Activated B cell treated with CpG ODN at 0.5 μM for 24 hours (primary cell): ENCODE data around the gene OLFML2A. TPM values are rescaled to one million over a fixed set of nuclear protein-coding genes. Genes with fewer than 3 reads are reported as not detected.

Source experiments
- ATAC-seq: fragments of 200-7000 bp; cut with Tn5 transposase; one replicate; pipeline ENCODE4 v1.10.0; 2021; ENCODE audit warnings: low read depth, mild to moderate bottlenecking, moderate library complexity
- CTCF ChIA-PET: fragments of 350-600 bp; sonication (Branson Sonifier 250); formaldehyde crosslinking; loops from one replicate; lab custom pipeline; 2021; ENCODE audit warnings: antibody characterized with exemption; lab: Charles Lee
- POLR2A ChIA-PET: fragments of 350-600 bp; sonication (Branson Sonifier 250); formaldehyde crosslinking; loops from one replicate; lab custom pipeline; 2021; ENCODE audit warnings: antibody characterized with exemption; lab: Charles Lee
- DNase-seq: peaks from one replicate; pipeline ENCODE4 v3.0.0; 2022
- H3K27ac Mint-ChIP-seq: one replicate; pipeline ENCODE4 v1.8.0; 2020; ENCODE audit warnings: mixed read lengths
- H3K27me3 Mint-ChIP-seq: one replicate; pipeline ENCODE4 v1.8.0; 2021; ENCODE audit warnings: mixed read lengths
- H3K36me3 Mint-ChIP-seq: one replicate; pipeline ENCODE4 v1.8.0; 2021; ENCODE audit warnings: low read depth, mixed read lengths
- H3K4me1 Mint-ChIP-seq: one replicate; pipeline ENCODE4 v1.8.0; 2021; ENCODE audit warnings: mixed read lengths
- H3K4me3 Mint-ChIP-seq: one replicate; pipeline ENCODE4 v1.8.0; 2020; ENCODE audit warnings: mild to moderate bottlenecking, mixed read lengths
- H3K9me3 Mint-ChIP-seq: one replicate; pipeline ENCODE4 v1.8.0; 2020; ENCODE audit warnings: mixed read lengths
- CTCF ChIP-seq: fragments of 200-600 bp; IDR thresholded peaks from one replicate; pipeline ENCODE4 v1.8.0; 2022; ENCODE audit warnings: antibody characterized with exemption, mild to moderate bottlenecking
- intact Hi-C: fragments of 100-400 bp; cut with micrococcal nuclease; formaldehyde crosslinking; loops from one replicate; pipeline ENCODE4 v1.15.1; 2024
- total RNA-seq: library from RNA; stranded (reverse); gene quantifications from 2 replicates; pipeline ENCODE4 v1.2.3, GENCODE V29; 2022

OLFML2A gene
- total RNA-seq, 1 donor from 2014 or later: 0.78 TPM

GRCh38 chr9:124739360-124739759 lies 37.6 kb upstream of the OLFML2A start:
- no peak for DNase-seq
- H3K4me3 Mint-ChIP-seq: no peak overlapping the region
- ChIA-PET CTCF (no interaction called here), POLR2A (no interaction called here)
- no peaks in the 10 kb centered on the region for H3K9me3 Mint-ChIP-seq
- H3K27me3 Mint-ChIP-seq: no peaks in the 10 kb centered on the region
- ATAC-seq: no peak
- no peak overlapping the region for H3K27ac Mint-ChIP-seq
- no peaks in the 10 kb centered on the region for H3K4me1 Mint-ChIP-seq
- no peak for TF ChIP-seq CTCF
- intact Hi-C loops: no loop called here
- H3K36me3 Mint-ChIP-seq: no peaks in the 10 kb centered on the region

- Mint-ChIP-seq H3K4me3 (no peak overlapping the region), H3K27ac (no peak overlapping the region), H3K9me3 (no peaks in the 10 kb centered on the region), H3K36me3 (no peaks in the 10 kb centered on the region), H3K27me3 (no peaks in the 10 kb centered on the region), H3K4me1 (no peaks in the 10 kb centered on the region)
- ChIA-PET POLR2A (no interaction called here), CTCF (no interaction called here)
- DNase-seq (no peak), ATAC-seq (no peak)
- TF ChIP-seq CTCF: no peak
- intact Hi-C loops: no loop called here
These were observed 35.8 kb upstream of the OLFML2A start for GRCh38 chr9:124741149-124741548.

GRCh38 chr9:124741662-124742061 lies 35.3 kb upstream of the OLFML2A start:
- no peak for DNase-seq
- ChIA-PET CTCF (no interaction called here), POLR2A (no interaction called here)
- no peak for ATAC-seq
- H3K36me3 Mint-ChIP-seq: no peaks in the 10 kb centered on the region
- H3K9me3 Mint-ChIP-seq: no peaks in the 10 kb centered on the region
- intact Hi-C loops: no loop called here
- no peaks in the 10 kb centered on the region for H3K4me1 Mint-ChIP-seq
- H3K27ac Mint-ChIP-seq: no peak overlapping the region
- TF ChIP-seq CTCF: no peak
- H3K4me3 Mint-ChIP-seq: no peak overlapping the region
- H3K27me3 Mint-ChIP-seq: no peaks in the 10 kb centered on the region

GRCh38 chr9:124742940-124743339 lies 34.0 kb upstream of the OLFML2A start:
- H3K36me3 Mint-ChIP-seq: no peaks in the 10 kb centered on the region
- ChIA-PET CTCF (no interaction called here), POLR2A (no interaction called here)
- no peaks in the 10 kb centered on the region for H3K9me3 Mint-ChIP-seq
- DNase-seq (no peak), ATAC-seq (no peak)
- H3K4me3 Mint-ChIP-seq: no peak overlapping the region
- H3K27me3 Mint-ChIP-seq: no peaks in the 10 kb centered on the region
- intact Hi-C loops: no loop called here
- no peak overlapping the region for H3K27ac Mint-ChIP-seq
- H3K4me1 Mint-ChIP-seq: no peaks in the 10 kb centered on the region
- TF ChIP-seq CTCF: no peak

GRCh38 chr9:124743686-124744348 lies 33.1 kb upstream of the OLFML2A start:
- Mint-ChIP-seq H3K4me1 (no peaks in the 10 kb centered on the region), H3K27me3 (no peaks in the 10 kb centered on the region), H3K36me3 (no peaks in the 10 kb centered on the region), H3K4me3 (no peak overlapping the region), H3K27ac (no peak overlapping the region), H3K9me3 (no peaks in the 10 kb centered on the region)
- intact Hi-C loops: no loop called here
- POLR2A ChIA-PET: no interaction called here
- no peak for TF ChIP-seq CTCF
- DNase-seq (no peak), ATAC-seq (no peak)
- CTCF ChIA-PET: no interaction called here
